Esophagus muscularis mucosa (tissue), 4 donors: ENCODE measurements around the gene DSG3. TPM values are rescaled to one million over a fixed set of nuclear protein-coding genes. Genes with fewer than 3 reads are reported as not detected.

ENCODE experiments used
- DNase-seq: peaks from one replicate; pipeline ENCODE4 v3.0.0-alpha.2; 2017; ENCODE audit errors: extremely low spot score
- H3K27ac ChIP-seq, 4 donors: fragments of 200-600 bp; sonication (generic); replicated peaks in 1 of 4; 1 replicate in 3 of 4; 2 replicates in 1 of 4; pipeline ENCODE4 v1.5.1; 2016 to 2019; ENCODE audit warnings: mild to moderate bottlenecking in 1 of 4
- H3K27me3 ChIP-seq, 4 donors: fragments of 200-600 bp; sonication (generic); one replicate each; pipeline versions ENCODE4 v1.5.1 to v1.6.0; 2016 to 2019
- H3K36me3 ChIP-seq, 4 donors: fragments of 200-600 bp; sonication (generic); one replicate each; pipeline ENCODE4 v1.5.1; 2016 to 2019
- H3K4me1 ChIP-seq, 4 donors: fragments of 200-600 bp; sonication (generic); one replicate each; pipeline ENCODE4 v1.5.1; 2016 to 2019
- H3K4me3 ChIP-seq, 4 donors: fragments of 200-600 bp; sonication (generic); 1 replicate in 2 of 4; 2 replicates in 2 of 4; pipeline ENCODE4 v1.5.1; 2016 to 2019; ENCODE audit warnings: mild to moderate bottlenecking in 4 of 4, moderate library complexity in 1 of 4
- H3K9me3 ChIP-seq, 4 donors: fragments of 200-600 bp; sonication (generic); 1 replicate in 3 of 4; 2 replicates in 1 of 4; pipeline ENCODE4 v1.5.1; 2016 to 2019
- EP300 ChIP-seq: sonication (generic); formaldehyde crosslinking; IDR thresholded peaks from one replicate; pipeline ENCODE4 v1.6.1; 2017; ENCODE audit warnings: antibody characterized with exemption
- POLR2A ChIP-seq: fragments of 450-650 bp; IDR thresholded peaks from one replicate; pipeline ENCODE4 v1.6.1; 2017; ENCODE audit warnings: antibody characterized with exemption, moderate library complexity, mild to moderate bottlenecking, low read depth
- POLR2AphosphoS5 ChIP-seq, 2 donors: sonication (generic); formaldehyde crosslinking; IDR thresholded peaks; one replicate each; pipeline ENCODE4 v1.6.1; 2017; ENCODE audit warnings: antibody characterized with exemption in 2 of 2
- WGBS: methylation state at CpG from one replicate; pipeline ENCODE4 v1.1.5; 2018; 5-methylcytosine and 5-hydroxymethylcytosine counted together
- intact Hi-C: fragments of 100-400 bp; cut with DNase I; formaldehyde crosslinking; loops from one replicate; pipeline ENCODE4 v1.15.1; 2023
- total RNA-seq, 4 donors: library from RNA; depleted of rRNA; stranded (reverse); fragments of >200 nt; gene quantifications; one replicate each; pipeline versions ENCODE4 v1.1.0 to v1.2.1, GENCODE V29; 2016
- TF ChIP-seq, protein P1 (sequence below), 3 experiments: fragments of 200-600 bp in 2 of 3; fragments of 450-650 bp in 1 of 3; sonication (generic) in 2 of 3; IDR thresholded peaks; one replicate each; pipeline ENCODE4 v1.5.1; 2017 to 2019; ENCODE audit warnings: antibody characterized with exemption in 3 of 3, mild to moderate bottlenecking in 2 of 3, moderate library complexity in 1 of 3

Gene DSG3
- total RNA-seq, 4 donors from 2014 or later: under 0.01 TPM; not detected in 3

DNA sequence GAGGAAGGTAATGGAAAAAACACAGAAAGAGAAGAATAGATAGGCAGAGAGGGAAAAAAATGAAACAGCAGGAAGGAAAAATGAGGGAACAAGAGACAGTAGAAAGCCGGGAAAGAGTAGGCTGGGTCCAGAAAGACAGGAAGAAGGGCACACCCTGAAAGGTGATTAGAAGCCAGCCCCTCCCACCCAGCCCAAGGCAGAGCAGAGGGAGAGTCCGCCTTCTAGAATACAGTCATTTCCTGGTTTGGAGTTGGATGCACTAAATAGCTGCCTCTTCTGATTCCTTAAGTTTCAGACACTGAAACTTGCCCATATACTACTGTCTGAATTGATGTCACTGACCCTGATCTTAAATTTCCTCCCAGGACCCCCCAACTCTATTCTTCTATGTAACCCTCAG is 17.9 kb upstream of the DSG3 start:
- DNase-seq: no peak
- WGBS: 51% methylated on average over 2 of the region's 2 CpGs
- Histone ChIP-seq H3K27me3 (no peaks in the 10 kb centered on the region), H3K4me1 (no peaks in the 10 kb centered on the region), H3K36me3 (no peaks in the 10 kb centered on the region), H3K4me3 (no peak overlapping the region), H3K9me3 (peaks cover 0 to 6% (median 0%) of the 10 kb centered on the region in 4 donors), H3K27ac (no peak overlapping the region)
- TF ChIP-seq, protein P1, sequence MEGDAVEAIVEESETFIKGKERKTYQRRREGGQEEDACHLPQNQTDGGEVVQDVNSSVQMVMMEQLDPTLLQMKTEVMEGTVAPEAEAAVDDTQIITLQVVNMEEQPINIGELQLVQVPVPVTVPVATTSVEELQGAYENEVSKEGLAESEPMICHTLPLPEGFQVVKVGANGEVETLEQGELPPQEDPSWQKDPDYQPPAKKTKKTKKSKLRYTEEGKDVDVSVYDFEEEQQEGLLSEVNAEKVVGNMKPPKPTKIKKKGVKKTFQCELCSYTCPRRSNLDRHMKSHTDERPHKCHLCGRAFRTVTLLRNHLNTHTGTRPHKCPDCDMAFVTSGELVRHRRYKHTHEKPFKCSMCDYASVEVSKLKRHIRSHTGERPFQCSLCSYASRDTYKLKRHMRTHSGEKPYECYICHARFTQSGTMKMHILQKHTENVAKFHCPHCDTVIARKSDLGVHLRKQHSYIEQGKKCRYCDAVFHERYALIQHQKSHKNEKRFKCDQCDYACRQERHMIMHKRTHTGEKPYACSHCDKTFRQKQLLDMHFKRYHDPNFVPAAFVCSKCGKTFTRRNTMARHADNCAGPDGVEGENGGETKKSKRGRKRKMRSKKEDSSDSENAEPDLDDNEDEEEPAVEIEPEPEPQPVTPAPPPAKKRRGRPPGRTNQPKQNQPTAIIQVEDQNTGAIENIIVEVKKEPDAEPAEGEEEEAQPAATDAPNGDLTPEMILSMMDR (IDR thresholded peaks at IDR 0.05): no peak
- TF ChIP-seq POLR2AphosphoS5 (IDR thresholded peaks at IDR 0.05): no peak
- no peak for TF ChIP-seq EP300
- no peak for TF ChIP-seq POLR2A
- intact Hi-C loops: no loop called here

DNA sequence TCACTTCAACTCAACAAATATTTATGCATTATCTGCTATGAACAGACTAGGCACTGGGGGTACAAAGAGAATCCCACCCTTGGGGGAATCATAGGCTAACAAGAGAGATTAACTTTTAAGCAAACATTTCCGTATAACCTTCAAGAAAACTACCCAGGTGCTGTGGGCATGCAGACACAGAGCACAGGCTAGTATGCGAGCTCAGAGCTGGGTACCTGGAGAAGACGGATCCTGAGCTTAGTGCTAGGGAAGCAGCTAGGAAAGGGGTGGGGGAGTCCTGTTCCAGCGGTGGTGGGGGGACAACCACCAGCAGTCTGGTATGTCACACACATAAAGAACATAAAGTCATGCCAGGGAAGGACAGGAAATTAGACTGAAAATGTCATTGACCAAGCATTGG is 17.5 kb upstream of the DSG3 start:
- intact Hi-C loops: no loop called here
- Histone ChIP-seq H3K27me3 (no peaks in the 10 kb centered on the region), H3K36me3 (no peaks in the 10 kb centered on the region), H3K9me3 (peaks cover 0 to 6% (median 0%) of the 10 kb centered on the region in 4 donors), H3K4me3 (no peak overlapping the region), H3K4me1 (no peaks in the 10 kb centered on the region), H3K27ac (no peak overlapping the region)
- 75% methylated on average over 4 of the region's 4 CpGs for WGBS
- no peak for DNase-seq
- TF ChIP-seq POLR2A (no peak), POLR2AphosphoS5 (IDR thresholded peaks at IDR 0.05) (no peak), EP300 (no peak)
- TF ChIP-seq, protein P1 (IDR thresholded peaks at IDR 0.05): no peak

DNA sequence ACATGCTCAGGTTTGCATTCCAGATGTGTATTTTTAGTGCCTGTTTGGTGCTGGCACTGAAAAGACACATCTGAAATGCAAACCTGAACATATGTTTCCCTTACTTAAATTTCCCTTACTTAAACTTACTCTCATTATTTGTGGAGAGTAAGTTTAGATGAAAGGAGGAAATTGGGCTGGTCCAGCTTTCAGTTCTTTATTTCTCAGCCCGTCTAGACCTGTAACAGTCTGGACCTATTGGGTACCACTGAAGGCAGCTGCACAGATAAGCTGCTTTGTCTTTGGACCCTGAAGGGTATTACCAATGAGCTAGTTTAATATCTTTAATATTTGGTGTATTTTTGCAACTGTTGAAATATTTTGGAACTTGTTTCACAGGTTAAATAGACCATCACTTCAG is 17.0 kb upstream of the DSG3 start:
- intact Hi-C loops: no loop called here
- H3K9me3 ChIP-seq: peaks cover 0 to 6% (median 0%) of the 10 kb centered on the region in 4 donors
- 63% methylated on average over 1 of the region's 1 CpG for WGBS

DNA sequence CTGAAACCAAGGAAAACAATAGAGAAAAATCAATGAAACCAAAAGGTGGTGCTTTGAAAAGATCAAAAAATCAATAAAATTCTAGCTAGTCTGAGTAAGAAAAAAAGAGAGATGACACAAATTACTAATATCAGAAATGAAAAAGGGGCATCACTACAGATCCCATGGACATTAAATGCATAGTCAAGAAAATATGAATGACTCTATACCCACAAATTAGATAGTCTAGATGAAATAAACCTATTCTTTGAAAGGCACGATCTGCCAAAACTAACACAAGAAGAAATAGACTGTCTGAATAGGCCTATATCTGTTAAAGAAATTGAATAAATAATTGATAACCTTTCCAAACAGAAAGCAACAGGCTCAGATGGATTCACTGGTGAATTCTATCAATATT is 15.2 kb upstream of the DSG3 start:
- Histone ChIP-seq H3K27me3 (no peaks in the 10 kb centered on the region), H3K27ac (no peak overlapping the region), H3K36me3 (no peaks in the 10 kb centered on the region), H3K9me3 (peaks cover 0 to 6% (median 0%) of the 10 kb centered on the region in 4 donors), H3K4me1 (no peaks in the 10 kb centered on the region), H3K4me3 (no peak overlapping the region)
- intact Hi-C loops: no loop called here
- TF ChIP-seq POLR2A: no peak
- no peak for TF ChIP-seq POLR2AphosphoS5 (IDR thresholded peaks at IDR 0.05)
- TF ChIP-seq, protein P1 (IDR thresholded peaks at IDR 0.05): no peak
- TF ChIP-seq EP300: no peak
- WGBS: 81% methylated on average over 1 of the region's 1 CpG
- DNase-seq: no peak

More for the DNA sequence above, 17.0 kb upstream of the DSG3 start:
- H3K27ac ChIP-seq: no peak overlapping the region
- no peaks in the 10 kb centered on the region for H3K36me3 ChIP-seq
- H3K4me3 ChIP-seq: no peak overlapping the region
- DNase-seq: no peak
- TF ChIP-seq, protein P1 (IDR thresholded peaks at IDR 0.05): no peak
- TF ChIP-seq POLR2AphosphoS5 (IDR thresholded peaks at IDR 0.05) (no peak), EP300 (no peak), POLR2A (no peak)
- no peaks in the 10 kb centered on the region for H3K4me1 ChIP-seq
- no peaks in the 10 kb centered on the region for H3K27me3 ChIP-seq

DNA sequence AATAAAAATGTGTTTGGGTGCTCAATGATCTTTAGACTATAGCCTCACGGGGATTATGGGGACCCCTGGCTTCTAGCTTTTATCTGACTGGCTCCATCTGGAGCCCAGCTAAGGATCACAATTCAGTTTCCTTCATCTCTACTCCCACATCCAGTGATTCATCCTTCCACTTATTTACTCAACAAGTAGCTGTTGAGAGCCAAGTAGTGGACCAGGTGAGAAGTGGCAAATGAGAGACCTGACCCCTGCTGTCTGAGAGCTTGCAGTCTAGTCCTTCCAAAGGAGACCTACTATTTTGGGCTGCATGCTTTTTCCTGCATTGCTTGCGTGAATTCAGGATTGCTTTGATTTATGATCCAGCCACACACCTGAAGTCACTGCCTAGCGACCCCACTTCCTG is 10.7 kb upstream of the DSG3 start:
- DNase-seq: no peak
- intact Hi-C loops: no loop called here
- peaks cover 0 to 6% (median 0%) of the 10 kb centered on the region in 4 donors for H3K9me3 ChIP-seq
- 74% methylated on average over 3 of the region's 3 CpGs for WGBS
- no peaks in the 10 kb centered on the region for H3K36me3 ChIP-seq
- H3K27me3 ChIP-seq: no peaks in the 10 kb centered on the region
- no peak overlapping the region for H3K27ac ChIP-seq
- H3K4me1 ChIP-seq: no peaks in the 10 kb centered on the region
- TF ChIP-seq POLR2A (no peak), POLR2AphosphoS5 (IDR thresholded peaks at IDR 0.05) (no peak), EP300 (no peak)
- TF ChIP-seq, protein P1 (IDR thresholded peaks at IDR 0.05): no peak
- no peak overlapping the region for H3K4me3 ChIP-seq
